A549 (cell line): Measurements from ENCODE around the gene HOXC12. TPM values are rescaled to one million over a fixed set of nuclear protein-coding genes. Genes with fewer than 3 reads are reported as not detected.

Source experiments
- ATAC-seq, 2 experiments: fragments of 200-7000 bp in 1 of 2; fragments of >200 bp in 1 of 2; cut with Nextera tagmentation in 1 of 2; cut with Tn5 transposase in 1 of 2; 3 replicates each; pipeline versions ENCODE4 v1.8.0 to v1.9.1; 2018 to 2020; ENCODE audit warnings: mild to moderate bottlenecking in 1 of 2, moderate library complexity in 1 of 2
- CTCF ChIA-PET: fragments of 300-600 bp; sonication (Branson Sonifier 250); formaldehyde crosslinking; extraction: SDS; loops from one replicate; lab custom pipeline; 2021; ENCODE audit warnings: antibody characterized with exemption, inconsistent platforms; lab: Yijun Ruan, JAX
- POLR2A ChIA-PET: fragments of 350-600 bp; formaldehyde crosslinking; extraction: SDS; loops from one replicate; lab custom pipeline; 2021; ENCODE audit warnings: antibody characterized with exemption, inconsistent platforms; lab: Yijun Ruan, JAX
- DNase-seq, 2 experiments: peaks; one replicate each; pipeline versions ENCODE4 v3.0.0 to v3.0.0-alpha.2; 2011 to 2016; ENCODE audit warnings: low read depth in 1 of 2, low spot score in 1 of 2
- FAIRE-seq: peaks from 2 replicates; lab custom pipeline; 2011; peaks lifted over from hg19 to GRCh38; lab: Jason Lieb, UNC
- H3K27ac ChIP-seq, 2 experiments: fragments of >200 bp; sonication (Bioruptor Twin); formaldehyde crosslinking; 3 replicates each; pipeline ENCODE4 v1.5.1; 2016 to 2017
- H3K4me1 ChIP-seq: fragments of >200 bp; sonication (Bioruptor Twin); formaldehyde crosslinking; 3 replicates; pipeline ENCODE4 v1.6.1; 2016
- H3K4me2 ChIP-seq: fragments of >200 bp; sonication (Bioruptor Twin); formaldehyde crosslinking; 3 replicates; pipeline ENCODE4 v1.6.1; 2016
- H3K4me3 ChIP-seq: fragments of >200 bp; sonication (Bioruptor Twin); formaldehyde crosslinking; 3 replicates; pipeline ENCODE4 v1.5.1; 2016
- H3K9me3 ChIP-seq: fragments of >200 bp; sonication (Bioruptor Twin); formaldehyde crosslinking; 3 replicates; pipeline ENCODE4 v1.6.1; 2016
- CHD2 ChIP-seq: fragments of 150-350 bp; IDR thresholded peaks from 2 replicates; pipeline ENCODE4 v1.6.1; 2014; ENCODE audit warnings: low read length; ENCODE audit not compliant: partially characterized antibody
- ELK1 ChIP-seq: fragments of 150-350 bp; IDR thresholded peaks from 2 replicates; pipeline ENCODE4 v1.6.1; 2014; ENCODE audit warnings: low read depth, mild to moderate bottlenecking, low read length
- EP300 ChIP-seq, 2 experiments: fragments of >200 bp; sonication (Bioruptor Twin); formaldehyde crosslinking; IDR thresholded peaks; 2 replicates in 1 of 2; 3 replicates in 1 of 2; pipeline ENCODE4 v1.6.1; 2016 to 2017
- HMGXB4 ChIP-seq: fragments of 250-450 bp; sonication (Bioruptor Pico); IDR thresholded peaks from 2 replicates; pipeline ENCODE4 v1.5.0; 2021; ENCODE audit warnings: mild to moderate bottlenecking, moderate library complexity, borderline replicate concordance
- MAX ChIP-seq: IDR thresholded peaks from 2 replicates; pipeline ENCODE4 v1.6.1; 2012
- MAZ ChIP-seq: fragments of 150-350 bp; IDR thresholded peaks from 2 replicates; pipeline ENCODE4 v1.6.1; 2014; ENCODE audit warnings: antibody characterized with exemption, low read depth, low read length, borderline replicate concordance
- MYC ChIP-seq: IDR thresholded peaks from 2 replicates; pipeline ENCODE4 v1.6.1; 2012; ENCODE audit warnings: mild to moderate bottlenecking, inconsistent platforms, low read length, improper control_type of control experiment, borderline replicate concordance
- NFE2L2 ChIP-seq: fragments of 150-350 bp; conservative IDR thresholded peaks from 2 replicates; pipeline ENCODE4 v1.6.1; 2014; ENCODE audit warnings: low read length
- NPAS2 ChIP-seq: fragments of 250-450 bp; sonication (Bioruptor Pico); IDR thresholded peaks from 2 replicates; pipeline ENCODE4 v1.8.0; 2022; ENCODE audit warnings: mild to moderate bottlenecking, moderate library complexity, borderline replicate concordance
- PHF8 ChIP-seq: fragments of 200-600 bp; sonication (generic); IDR thresholded peaks from 2 replicates; pipeline ENCODE4 v1.6.1; 2016; ENCODE audit warnings: low read depth, mild to moderate bottlenecking, antibody characterized with exemption, moderate library complexity, borderline replicate concordance
- POLR2AphosphoS2 ChIP-seq: conservative IDR thresholded peaks from 2 replicates; pipeline ENCODE4 v1.6.1; 2012; ENCODE audit warnings: low read length, improper control_type of control experiment, inconsistent platforms
- RAD21 ChIP-seq, 2 experiments: fragments of >200 bp in 1 of 2; sonication (Bioruptor Twin) in 1 of 2; formaldehyde crosslinking in 1 of 2; IDR thresholded peaks in 1 of 2; conservative IDR thresholded peaks in 1 of 2; 2 replicates in 1 of 2; 3 replicates in 1 of 2; pipeline ENCODE4 v1.6.1; 2012 to 2018; ENCODE audit warnings: inconsistent platforms in 1 of 2
- RCOR1 ChIP-seq: fragments of 150-350 bp; IDR thresholded peaks from 2 replicates; pipeline ENCODE4 v1.6.1; 2014; ENCODE audit warnings: antibody characterized with exemption, low read length, low read depth
- SMC3 ChIP-seq: fragments of >200 bp; sonication (Bioruptor Twin); formaldehyde crosslinking; IDR thresholded peaks from 3 replicates; pipeline ENCODE4 v1.6.1; 2018; ENCODE audit warnings: inconsistent platforms
- SREBF2 ChIP-seq: fragments of 450-650 bp; IDR thresholded peaks from 2 replicates; pipeline ENCODE4 v1.6.1; 2014; ENCODE audit warnings: mild to moderate bottlenecking, moderate library complexity
- TP53 ChIP-seq: fragments of 250-450 bp; sonication (Bioruptor Pico); IDR thresholded peaks from 2 replicates; pipeline ENCODE4 v1.5.0; 2021; ENCODE audit warnings: mild to moderate bottlenecking, moderate library complexity
- whole genome bisulfite sequencing: methylation state at CpG from one replicate; pipeline ENCODE4 v1.1.6; 2017; ENCODE audit errors: missing lambda C conversion rate; 5-methylcytosine and 5-hydroxymethylcytosine counted together
- polyA plus RNA-seq, 4 experiments: library from polyadenylated mRNA; depleted of rRNA in 3 of 4; stranded (reverse); fragments of >200 nt; fragmentation: RNase III in 1 of 4; extraction: RNeasy Plus Mini Kit Qiagen cat#74134 plus additional on column Dnase treatment in 1 of 4; gene quantifications; 2 replicates in 3 of 4; 3 replicates in 1 of 4; pipeline ENCODE4 v1.2.3, GENCODE V29; 2011 to 2017
- TF ChIP-seq, protein P1 (sequence below): fragments of >200 bp; sonication (Bioruptor Twin); formaldehyde crosslinking; IDR thresholded peaks from 3 replicates; pipeline ENCODE4 v1.5.1; 2016

Gene HOXC12
- polyA plus RNA-seq, 2 of the 4 experiments (the other 2 are of a cell fraction), result not detected

DNA sequence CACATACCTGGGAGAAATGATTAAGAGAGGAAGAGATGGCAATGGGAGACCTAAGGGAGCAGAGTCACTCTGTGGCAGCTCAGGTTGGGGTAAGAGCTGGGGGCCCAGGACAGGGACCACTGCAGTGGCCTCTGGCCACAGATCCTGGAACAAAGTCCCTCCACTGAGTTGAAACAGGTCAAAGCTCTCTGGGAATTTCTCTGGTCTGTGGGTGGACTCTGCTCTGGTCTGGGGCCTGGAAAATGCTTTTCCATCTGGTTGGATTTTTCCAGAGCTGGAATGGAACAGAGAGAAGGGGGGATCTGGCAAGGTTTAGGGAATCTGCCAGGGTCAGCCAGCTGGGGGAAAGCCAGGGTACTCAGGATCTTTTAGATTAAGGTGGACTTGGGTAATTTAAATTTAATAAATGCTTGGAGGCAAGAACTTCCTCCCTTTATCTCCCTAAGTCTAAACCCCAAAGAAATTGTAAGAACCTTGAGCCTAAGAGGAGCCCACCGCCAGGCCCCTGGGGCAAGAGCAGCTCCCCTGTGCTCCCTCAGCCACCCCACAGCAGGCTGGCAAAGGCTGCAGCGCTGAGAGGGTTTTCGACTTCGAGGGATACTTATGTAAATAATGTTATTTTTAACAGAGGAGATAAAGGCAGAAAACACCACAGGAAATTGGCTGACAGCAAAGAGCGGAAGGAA is 34.0 kb downstream of the HOXC12 start (continued):
- no peak for TF ChIP-seq RCOR1
- no peak for TF ChIP-seq POLR2AphosphoS2
- no peak for TF ChIP-seq ELK1
- no peak for TF ChIP-seq MAX

- FAIRE-seq (no peak), ATAC-seq (peak in 1 of 2 experiments; percentile 63; a peak in 3 of 6 replicates), DNase-seq (peak; percentile 69 to 77)
- ChIA-PET POLR2A (no interaction called here), CTCF (interaction anchor here (0.6 to 28.7 kb wide), 36 partner anchors 10 to 392 kb away, joined by 3 to 1074 read pairs (median 8); partner anchors contain the start of genes HOXC5, HOXC8, HOXC9 and SMUG1)
- 17% methylated on average over 28 of the region's 28 CpGs for WGBS
- H3K27ac ChIP-seq, result peak overlapping the region; percentile 15 to 69; a peak in 4 of 6 replicates
- H3K4me2 ChIP-seq, result peak overlapping the region; percentile 87
- peaks cover 25% of the 10 kb centered on the region for H3K4me1 ChIP-seq
- peak overlapping the region; percentile 39 for H3K4me3 ChIP-seq
- TF ChIP-seq TP53 (CRISPR knock-in tag) (no peak), MYC (no peak), SMC3 (peak; percentile 91), SREBF2 (no peak), POLR2AphosphoS2 (no peak), RAD21 (conservative IDR thresholded peaks at IDR 0.05 in 1 of 2, IDR thresholded peaks at IDR 0.05 in 1 of 2) (peak; percentile 83 to 85), NPAS2 (CRISPR knock-in tag) (no peak), NFE2L2 (no peak), PHF8 (no peak), MAZ (no peak), HMGXB4 (CRISPR knock-in tag) (no peak), MAX (0 out of 2 replicates have a peak, but pooled peaks have one; percentile 33), EP300 (IDR thresholded peaks at IDR 0.05) (no peak), ELK1 (no peak), CHD2 (no peak)
- TF ChIP-seq, protein P1, sequence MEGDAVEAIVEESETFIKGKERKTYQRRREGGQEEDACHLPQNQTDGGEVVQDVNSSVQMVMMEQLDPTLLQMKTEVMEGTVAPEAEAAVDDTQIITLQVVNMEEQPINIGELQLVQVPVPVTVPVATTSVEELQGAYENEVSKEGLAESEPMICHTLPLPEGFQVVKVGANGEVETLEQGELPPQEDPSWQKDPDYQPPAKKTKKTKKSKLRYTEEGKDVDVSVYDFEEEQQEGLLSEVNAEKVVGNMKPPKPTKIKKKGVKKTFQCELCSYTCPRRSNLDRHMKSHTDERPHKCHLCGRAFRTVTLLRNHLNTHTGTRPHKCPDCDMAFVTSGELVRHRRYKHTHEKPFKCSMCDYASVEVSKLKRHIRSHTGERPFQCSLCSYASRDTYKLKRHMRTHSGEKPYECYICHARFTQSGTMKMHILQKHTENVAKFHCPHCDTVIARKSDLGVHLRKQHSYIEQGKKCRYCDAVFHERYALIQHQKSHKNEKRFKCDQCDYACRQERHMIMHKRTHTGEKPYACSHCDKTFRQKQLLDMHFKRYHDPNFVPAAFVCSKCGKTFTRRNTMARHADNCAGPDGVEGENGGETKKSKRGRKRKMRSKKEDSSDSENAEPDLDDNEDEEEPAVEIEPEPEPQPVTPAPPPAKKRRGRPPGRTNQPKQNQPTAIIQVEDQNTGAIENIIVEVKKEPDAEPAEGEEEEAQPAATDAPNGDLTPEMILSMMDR, result peak; percentile 89
- TF ChIP-seq, all 56 proteins: peak for 4
- no peaks in the 10 kb centered on the region for H3K9me3 ChIP-seq
Measured at GRCh38 chr12:53989227-53990113, 34.8 kb downstream of the HOXC12 start.
